HepG2 (cell line): ENCODE measurements around the gene ZBTB4. TPM values are rescaled to one million over a fixed set of nuclear protein-coding genes. Genes with fewer than 3 reads are reported as not detected.
A peak's percentile ranks its signal among the peaks of the same experiment; 100 is the strongest.

Experiments
- BATF2 ChIP-seq: sonication (generic); formaldehyde crosslinking; IDR thresholded peaks from 2 replicates; pipeline ENCODE4 v1.8.0; 2022; ENCODE audit warnings: mild to moderate bottlenecking, missing genetic modification reagents, moderate library complexity
- ETV6 ChIP-seq: sonication (generic); formaldehyde crosslinking; conservative IDR thresholded peaks from 2 replicates; pipeline ENCODE4 v1.4.0; 2020; ENCODE audit warnings: missing genetic modification reagents
- FOXM1 ChIP-seq: sonication (generic); formaldehyde crosslinking; IDR thresholded peaks from 2 replicates; pipeline ENCODE4 v1.5.0; 2020; ENCODE audit warnings: missing genetic modification reagents
- HNF1B ChIP-seq: sonication (generic); formaldehyde crosslinking; IDR thresholded peaks from 2 replicates; pipeline ENCODE4 v1.5.1; 2020; ENCODE audit warnings: mild to moderate bottlenecking, moderate library complexity, missing genetic modification reagents
- HOXA3 ChIP-seq: sonication (generic); formaldehyde crosslinking; IDR thresholded peaks from 2 replicates; pipeline ENCODE4 v1.5.0; 2020; ENCODE audit warnings: missing genetic modification reagents
- MEF2D ChIP-seq: sonication (generic); formaldehyde crosslinking; IDR thresholded peaks from 2 replicates; pipeline ENCODE4 v1.5.1; 2020; ENCODE audit warnings: mild to moderate bottlenecking, missing genetic modification reagents
- POLR2G ChIP-seq: fragments of 200-400 bp; formaldehyde crosslinking; IDR thresholded peaks from 2 replicates; pipeline ENCODE4 v1.6.1; 2018; ENCODE audit warnings: mild to moderate bottlenecking, low read depth, low read length, moderate library complexity
- RFX3 ChIP-seq: IDR thresholded peaks from 2 replicates; pipeline ENCODE4 v1.6.1; 2016; ENCODE audit warnings: missing biosample characterization, missing genetic modification reagents
- SALL2 ChIP-seq: sonication (generic); formaldehyde crosslinking; IDR thresholded peaks from 2 replicates; pipeline ENCODE4 v1.8.1; 2023; ENCODE audit warnings: mild to moderate bottlenecking, missing genetic modification reagents, inconsistent platforms
- SRY ChIP-seq: sonication (generic); formaldehyde crosslinking; IDR thresholded peaks from 2 replicates; pipeline ENCODE4 v1.8.0; 2022; ENCODE audit warnings: mild to moderate bottlenecking, missing genetic modification reagents
- U2AF2 ChIP-seq: fragments of 200-400 bp; formaldehyde crosslinking; IDR thresholded peaks from 2 replicates; pipeline ENCODE4 v1.6.1; 2017; ENCODE audit warnings: low read depth, mild to moderate bottlenecking, low read length
- ZBTB25 ChIP-seq: IDR thresholded peaks from 2 replicates; pipeline ENCODE4 v1.6.1; 2018; ENCODE audit warnings: missing genetic modification reagents
- ZFP36L1 ChIP-seq: sonication (generic); formaldehyde crosslinking; IDR thresholded peaks from 2 replicates; pipeline ENCODE4 v1.8.0; 2022; ENCODE audit warnings: mild to moderate bottlenecking, missing genetic modification reagents, moderate library complexity
- ZNF10 ChIP-seq: sonication (generic); formaldehyde crosslinking; IDR thresholded peaks from 2 replicates; pipeline ENCODE4 v1.4.0; 2020; ENCODE audit warnings: mild to moderate bottlenecking, low read depth, missing genetic modification reagents, borderline replicate concordance
- ZNF160 ChIP-seq: sonication (generic); formaldehyde crosslinking; IDR thresholded peaks from 2 replicates; pipeline ENCODE4 v1.8.0; 2022; ENCODE audit warnings: mild to moderate bottlenecking, inconsistent platforms, missing genetic modification reagents
- ZNF777 ChIP-seq: sonication (generic); formaldehyde crosslinking; IDR thresholded peaks from 2 replicates; pipeline ENCODE4 v1.4.0; 2020; ENCODE audit warnings: missing genetic modification reagents
- ZNF850 ChIP-seq: sonication (generic); formaldehyde crosslinking; conservative IDR thresholded peaks from 2 replicates; pipeline ENCODE4 v1.9.0; 2021; ENCODE audit warnings: mild to moderate bottlenecking, missing genetic modification reagents
- polyA plus RNA-seq, 8 experiments: library from polyadenylated mRNA; depleted of rRNA in 3 of 8; stranded (reverse) in 7 of 8; unstranded in 1 of 8; fragments of >200 nt; fragmentation: Illumina TruSeq in 4 of 8; extraction: Trizol in 4 of 8; gene quantifications; 2 replicates each; pipeline versions ENCODE4 v1.2.1 to v1.2.3, GENCODE V29; 2011 to 2016; ENCODE audit warnings: low read depth in 4 of 8, missing spikeins in 1 of 8, mixed read lengths in 1 of 8; ENCODE audit not compliant: insufficient read depth in 1 of 8
- total RNA-seq, 5 experiments: library from RNA; depleted of rRNA; stranded (reverse); fragments of >200 nt; fragmentation: Illumina TruSeq; extraction: Trizol; gene quantifications; 2 replicates each; pipeline ENCODE4 v1.2.3, GENCODE V29; 2016; ENCODE audit warnings: low read depth in 1 of 5
- TF ChIP-seq, protein P1 (sequence below): sonication (generic); formaldehyde crosslinking; IDR thresholded peaks from 2 replicates; pipeline ENCODE4 v1.4.0; 2020; ENCODE audit warnings: missing genetic modification reagents, borderline replicate concordance
- TF ChIP-seq, protein P2 (sequence below): sonication (generic); formaldehyde crosslinking; IDR thresholded peaks from 2 replicates; pipeline ENCODE4 v1.8.0; 2023; ENCODE audit warnings: mild to moderate bottlenecking, missing genetic modification reagents
- TF ChIP-seq, protein P3 (sequence below): sonication (generic); formaldehyde crosslinking; IDR thresholded peaks from 2 replicates; pipeline ENCODE4 v1.4.0; 2020; ENCODE audit warnings: mild to moderate bottlenecking, missing genetic modification reagents, borderline replicate concordance

Gene ZBTB4
- total and polyA plus RNA-seq, 2 of the 13 experiments (the other 11 are each of a cell fraction or from before 2014, with no cell fraction given): 4.3 to 7.4 TPM

DNA sequence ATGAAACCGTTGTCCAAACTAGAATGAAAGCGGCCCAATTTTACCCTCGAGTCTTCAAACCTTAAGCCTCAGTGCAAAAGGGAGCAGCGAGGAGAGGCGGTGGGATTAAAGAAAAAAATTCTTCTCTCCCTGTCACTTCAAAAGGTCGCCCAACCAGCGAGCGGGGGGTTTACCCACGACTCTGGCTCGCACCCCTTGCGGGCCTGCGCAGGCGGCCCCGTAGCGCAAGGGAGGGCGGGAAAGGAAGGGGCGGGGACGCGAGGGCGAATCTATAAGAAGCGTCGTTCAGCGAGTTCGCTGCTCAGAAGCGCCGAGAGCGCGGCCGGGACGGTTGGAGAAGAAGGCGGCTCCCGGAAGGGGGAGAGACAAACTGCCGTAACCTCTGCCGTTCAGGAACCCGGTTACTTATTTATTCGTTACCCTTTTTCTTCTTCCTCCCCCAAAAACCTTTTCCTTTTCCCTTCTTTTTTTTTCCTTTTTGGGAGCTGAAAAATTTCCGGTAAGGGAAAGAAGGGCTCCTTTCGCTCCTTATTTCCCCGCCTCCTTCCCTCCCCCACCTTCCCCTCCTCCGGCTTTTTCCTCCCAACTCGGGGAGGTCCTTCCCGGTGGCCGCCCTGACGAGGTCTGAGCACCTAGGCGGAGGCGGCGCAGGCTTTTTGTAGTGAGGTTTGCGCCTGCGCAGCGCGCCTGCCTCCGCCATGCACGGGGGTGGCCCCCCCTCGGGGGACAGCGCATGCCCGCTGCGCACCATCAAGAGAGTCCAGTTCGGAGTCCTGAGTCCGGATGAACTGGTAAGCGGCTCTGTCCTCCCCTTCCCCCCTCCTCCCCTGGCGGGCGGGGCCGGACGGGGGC is 4.9 kb upstream of the ZBTB4 start, which contains the start of gene POLR2A (continued):
- TF ChIP-seq ZNF777 (CRISPR knock-in tag): peak; percentile 71
- TF ChIP-seq, protein P1, sequence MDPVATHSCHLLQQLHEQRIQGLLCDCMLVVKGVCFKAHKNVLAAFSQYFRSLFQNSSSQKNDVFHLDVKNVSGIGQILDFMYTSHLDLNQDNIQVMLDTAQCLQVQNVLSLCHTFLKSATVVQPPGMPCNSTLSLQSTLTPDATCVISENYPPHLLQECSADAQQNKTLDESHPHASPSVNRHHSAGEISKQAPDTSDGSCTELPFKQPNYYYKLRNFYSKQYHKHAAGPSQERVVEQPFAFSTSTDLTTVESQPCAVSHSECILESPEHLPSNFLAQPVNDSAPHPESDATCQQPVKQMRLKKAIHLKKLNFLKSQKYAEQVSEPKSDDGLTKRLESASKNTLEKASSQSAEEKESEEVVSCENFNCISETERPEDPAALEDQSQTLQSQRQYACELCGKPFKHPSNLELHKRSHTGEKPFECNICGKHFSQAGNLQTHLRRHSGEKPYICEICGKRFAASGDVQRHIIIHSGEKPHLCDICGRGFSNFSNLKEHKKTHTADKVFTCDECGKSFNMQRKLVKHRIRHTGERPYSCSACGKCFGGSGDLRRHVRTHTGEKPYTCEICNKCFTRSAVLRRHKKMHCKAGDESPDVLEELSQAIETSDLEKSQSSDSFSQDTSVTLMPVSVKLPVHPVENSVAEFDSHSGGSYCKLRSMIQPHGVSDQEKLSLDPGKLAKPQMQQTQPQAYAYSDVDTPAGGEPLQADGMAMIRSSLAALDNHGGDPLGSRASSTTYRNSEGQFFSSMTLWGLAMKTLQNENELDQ (CRISPR knock-in tag): 0 out of 2 replicates have a peak, but pooled peaks have one; percentile 30
- TF ChIP-seq ZNF160 (CRISPR knock-in tag): peak; percentile 86
- TF ChIP-seq, protein P2, sequence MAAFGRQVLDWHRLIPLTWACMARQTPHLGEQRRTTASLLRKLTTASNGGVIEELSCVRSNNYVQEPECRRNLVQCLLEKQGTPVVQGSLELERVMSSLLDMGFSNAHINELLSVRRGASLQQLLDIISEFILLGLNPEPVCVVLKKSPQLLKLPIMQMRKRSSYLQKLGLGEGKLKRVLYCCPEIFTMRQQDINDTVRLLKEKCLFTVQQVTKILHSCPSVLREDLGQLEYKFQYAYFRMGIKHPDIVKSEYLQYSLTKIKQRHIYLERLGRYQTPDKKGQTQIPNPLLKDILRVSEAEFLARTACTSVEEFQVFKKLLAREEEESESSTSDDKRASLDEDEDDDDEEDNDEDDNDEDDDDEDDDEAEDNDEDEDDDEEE: peak; percentile 42; the same call in 1 of the 2 replicates
- TF ChIP-seq, protein P3, sequence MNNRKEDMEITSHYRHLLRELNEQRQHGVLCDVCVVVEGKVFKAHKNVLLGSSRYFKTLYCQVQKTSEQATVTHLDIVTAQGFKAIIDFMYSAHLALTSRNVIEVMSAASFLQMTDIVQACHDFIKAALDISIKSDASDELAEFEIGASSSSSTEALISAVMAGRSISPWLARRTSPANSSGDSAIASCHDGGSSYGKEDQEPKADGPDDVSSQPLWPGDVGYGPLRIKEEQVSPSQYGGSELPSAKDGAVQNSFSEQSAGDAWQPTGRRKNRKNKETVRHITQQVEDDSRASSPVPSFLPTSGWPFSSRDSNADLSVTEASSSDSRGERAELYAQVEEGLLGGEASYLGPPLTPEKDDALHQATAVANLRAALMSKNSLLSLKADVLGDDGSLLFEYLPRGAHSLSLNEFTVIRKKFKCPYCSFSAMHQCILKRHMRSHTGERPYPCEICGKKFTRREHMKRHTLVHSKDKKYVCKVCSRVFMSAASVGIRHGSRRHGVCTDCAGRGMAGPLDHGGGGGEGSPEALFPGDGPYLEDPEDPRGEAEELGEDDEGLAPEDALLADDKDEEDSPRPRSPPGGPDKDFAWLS (CRISPR knock-in tag): 0 out of 2 replicates have a peak, but pooled peaks have one; percentile 14
- TF ChIP-seq ZNF10 (CRISPR knock-in tag): no peak
- TF ChIP-seq RFX3: no peak; the same call in 1 of the 2 replicates
- TF ChIP-seq ETV6: peak; percentile 85; the same call in 1 of the 2 replicates
- peak; percentile 65; the same call in 1 of the 2 replicates for TF ChIP-seq HNF1B (CRISPR knock-in tag)
- peak; percentile 54 for TF ChIP-seq ZFP36L1
- TF ChIP-seq MEF2D (CRISPR knock-in tag): peak; percentile 45
- TF ChIP-seq POLR2G: peak; percentile 100
- 0 out of 2 replicates have a peak, but pooled peaks have one; percentile 25 for TF ChIP-seq SALL2 (CRISPR knock-in tag)
- TF ChIP-seq BATF2 (CRISPR knock-in tag): 0 out of 2 replicates have a peak, but pooled peaks have one; percentile 82
- TF ChIP-seq U2AF2: no peak; the same call in 1 of the 2 replicates
- peak; percentile 94 for TF ChIP-seq HOXA3 (CRISPR knock-in tag)
- peak; percentile 91; the same call in 1 of the 2 replicates for TF ChIP-seq ZBTB25
- no peak for TF ChIP-seq FOXM1 (CRISPR knock-in tag)
- TF ChIP-seq ZNF850 (CRISPR knock-in tag): 0 out of 2 replicates have a peak, but pooled peaks have one; percentile 24
- peak; percentile 36; the same call in 1 of the 2 replicates for TF ChIP-seq SRY (CRISPR knock-in tag)
